Mammary epithelial cell (primary cell): ENCODE results near the gene STPG4.

Experiments
- CTCF ChIP-seq, 2 donors: IDR thresholded peaks in 1 of 2; conservative IDR thresholded peaks in 1 of 2; 2 replicates each; pipeline ENCODE4 v1.5.1; 2011 to 2012; ENCODE audit warnings: inconsistent platforms in 2 of 2, low read length in 2 of 2, mild to moderate bottlenecking in 2 of 2, control low read depth in 1 of 2, low read depth in 1 of 2; ENCODE audit not compliant: insufficient read depth in 1 of 2; ENCODE audit errors: extremely low read depth in 1 of 2
- EZH2 ChIP-seq: IDR thresholded peaks from 2 replicates; pipeline ENCODE4 v1.6.1; 2012; ENCODE audit warnings: low read length, inconsistent platforms, borderline replicate concordance

- TF ChIP-seq CTCF (conservative IDR thresholded peaks at IDR 0.05 in 1 of 2, IDR thresholded peaks at IDR 0.05 in 1 of 2; ENCODE audit: extremely low read depth in 1 of 2, insufficient read depth in 1 of 2, low read depth in 1 of 2, low read length in 2 of 2) (no peak), EZH2 (no peak)
These were observed 71.6 kb downstream of the STPG4 start for GRCh38 chr2:47083485-47083884.
